Kidney epithelial cell (primary cell): ENCODE measurements around the gene PRIM2. TPM values are rescaled to one million over a fixed set of nuclear protein-coding genes. Genes with fewer than 3 reads are reported as not detected.
"Not testable (repeated sequence)": the region's sequence is repeated elsewhere in the genome, so short reads cannot be mapped to it uniquely, and the experiment has no call there.

Experiments
- DNase-seq: peaks from one replicate; pipeline ENCODE4 v3.0.0-alpha.2; 2010; ENCODE audit warnings: low read depth
- H3K27me3 ChIP-seq: 2 replicates; pipeline ENCODE4 v1.6.0; 2011; ENCODE audit warnings: low read length; ENCODE audit not compliant: control insufficient read depth, insufficient read depth
- H3K36me3 ChIP-seq: 2 replicates; pipeline ENCODE4 v1.5.1; 2011; ENCODE audit warnings: low read length; ENCODE audit not compliant: control insufficient read depth, insufficient read depth
- H3K4me3 ChIP-seq: 2 replicates; pipeline ENCODE4 v1.5.1; 2011; ENCODE audit warnings: low read depth, mild to moderate bottlenecking, control low read depth, low read length
- CTCF ChIP-seq: IDR thresholded peaks from 2 replicates; pipeline ENCODE4 v1.5.1; 2011; ENCODE audit warnings: mild to moderate bottlenecking, moderate library complexity, low read length, control low read depth, inconsistent platforms; ENCODE audit not compliant: insufficient read depth, poor library complexity, severe bottlenecking
- total RNA-seq: library from RNA; depleted of rRNA; stranded (reverse); fragments of >200 nt; gene quantifications from 2 replicates; pipeline ENCODE4 v1.2.3, GENCODE V29; 2015

Gene PRIM2
- total RNA-seq, 1 donor from 2014 or later, result 17.9 TPM

- no peaks in the 10 kb centered on the region for H3K36me3 ChIP-seq
- no peak overlapping the region for H3K4me3 ChIP-seq
- no peaks in the 10 kb centered on the region for H3K27me3 ChIP-seq
- no peak for DNase-seq
- no peak for TF ChIP-seq CTCF
These were observed 106.0 kb downstream of the PRIM2 start for GRCh38 chr6:57423468-57423867.

GRCh38 chr6:57431742-57432141 lies 114.3 kb downstream of the PRIM2 start:
- not testable (repeated sequence) for H3K27me3 ChIP-seq, H3K36me3 ChIP-seq, DNase-seq, H3K4me3 ChIP-seq

GRCh38 chr6:57432157-57432556 lies 114.7 kb downstream of the PRIM2 start:
- no peak for TF ChIP-seq CTCF
- DNase-seq, result no peak
- H3K27me3 ChIP-seq, result no peaks in the 10 kb centered on the region
- no peaks in the 10 kb centered on the region for H3K36me3 ChIP-seq
- no peak overlapping the region for H3K4me3 ChIP-seq

- no peaks in the 10 kb centered on the region for H3K27me3 ChIP-seq
- no peaks in the 10 kb centered on the region for H3K36me3 ChIP-seq
- no peak for DNase-seq
- TF ChIP-seq CTCF, result no peak
- H3K4me3 ChIP-seq, result no peak overlapping the region
These were observed 115.7 kb downstream of the PRIM2 start for GRCh38 chr6:57432919-57433684.

GRCh38 chr6:57433790-57434189 lies 116.4 kb downstream of the PRIM2 start:
- H3K4me3 ChIP-seq, DNase-seq, H3K36me3 ChIP-seq, H3K27me3 ChIP-seq: not testable (repeated sequence)

GRCh38 chr6:57434944-57435343 lies 117.5 kb downstream of the PRIM2 start:
- DNase-seq, result no peak
- H3K4me3 ChIP-seq, result no peak overlapping the region
- TF ChIP-seq CTCF, result no peak
- no peaks in the 10 kb centered on the region for H3K36me3 ChIP-seq
- no peaks in the 10 kb centered on the region for H3K27me3 ChIP-seq
